NCI-H1436 treated with DMSO at 0.1 percent for 48 hours (cell line): ENCODE data around the gene EXD3.

Source experiments
- DNase-seq: peaks from one replicate; lab custom pipeline; 2025; lab: John Stamatoyannopoulos, UW

EXD3 gene

GRCh38 chr9:137365552-137366444 lies 57.2 kb downstream of the EXD3 start:
- no peak for DNase-seq

- no peak for DNase-seq
These were observed 57.9 kb downstream of the EXD3 start for GRCh38 chr9:137365056-137365455.

- DNase-seq, result no peak
These were observed 63.1 kb downstream of the EXD3 start for GRCh38 chr9:137359850-137360249.

- no peak for DNase-seq
These were observed 64.8 kb downstream of the EXD3 start for GRCh38 chr9:137358126-137358525.

- DNase-seq, result no peak
These were observed 65.8 kb downstream of the EXD3 start for GRCh38 chr9:137357166-137357565.

- no peak for DNase-seq
These were observed 67.1 kb downstream of the EXD3 start for GRCh38 chr9:137355761-137356365.

- DNase-seq, result no peak
These were observed 67.9 kb downstream of the EXD3 start for GRCh38 chr9:137354845-137355760.

- DNase-seq, result no peak
These were observed 68.7 kb downstream of the EXD3 start for GRCh38 chr9:137354153-137354844.

- no peak for DNase-seq
These were observed 69.5 kb downstream of the EXD3 start for GRCh38 chr9:137353223-137354152.

- no peak for DNase-seq
These were observed 70.3 kb downstream of the EXD3 start for GRCh38 chr9:137352511-137353222.

- no peak for DNase-seq
These were observed 71.0 kb downstream of the EXD3 start for GRCh38 chr9:137351781-137352501.

GRCh38 chr9:137350696-137351584 lies 72.0 kb downstream of the EXD3 start:
- DNase-seq, result no peak

- no peak for DNase-seq
These were observed 73.4 kb downstream of the EXD3 start for GRCh38 chr9:137349471-137350033.

GRCh38 chr9:137348769-137349470 lies 74.0 kb downstream of the EXD3 start:
- DNase-seq, result no peak

- DNase-seq, result no peak
These were observed 75.0 kb downstream of the EXD3 start for GRCh38 chr9:137347928-137348327.

GRCh38 chr9:137342482-137342881 lies 80.5 kb downstream of the EXD3 start:
- no peak for DNase-seq

- no peak for DNase-seq
These were observed 81.7 kb downstream of the EXD3 start for GRCh38 chr9:137341227-137341626.
